ENCODE measurements around the gene MRPL49. TPM values are rescaled to one million over a fixed set of nuclear protein-coding genes. Genes with fewer than 3 reads are reported as not detected.
"Not testable (repeated sequence)": the region's sequence is repeated elsewhere in the genome, so short reads cannot be mapped to it uniquely, and the experiment has no call there.

The MRPL49 gene
- polyA plus RNA-seq, 5 donors: 40.7 to 48.7 (median 43.5) TPM

DNA sequence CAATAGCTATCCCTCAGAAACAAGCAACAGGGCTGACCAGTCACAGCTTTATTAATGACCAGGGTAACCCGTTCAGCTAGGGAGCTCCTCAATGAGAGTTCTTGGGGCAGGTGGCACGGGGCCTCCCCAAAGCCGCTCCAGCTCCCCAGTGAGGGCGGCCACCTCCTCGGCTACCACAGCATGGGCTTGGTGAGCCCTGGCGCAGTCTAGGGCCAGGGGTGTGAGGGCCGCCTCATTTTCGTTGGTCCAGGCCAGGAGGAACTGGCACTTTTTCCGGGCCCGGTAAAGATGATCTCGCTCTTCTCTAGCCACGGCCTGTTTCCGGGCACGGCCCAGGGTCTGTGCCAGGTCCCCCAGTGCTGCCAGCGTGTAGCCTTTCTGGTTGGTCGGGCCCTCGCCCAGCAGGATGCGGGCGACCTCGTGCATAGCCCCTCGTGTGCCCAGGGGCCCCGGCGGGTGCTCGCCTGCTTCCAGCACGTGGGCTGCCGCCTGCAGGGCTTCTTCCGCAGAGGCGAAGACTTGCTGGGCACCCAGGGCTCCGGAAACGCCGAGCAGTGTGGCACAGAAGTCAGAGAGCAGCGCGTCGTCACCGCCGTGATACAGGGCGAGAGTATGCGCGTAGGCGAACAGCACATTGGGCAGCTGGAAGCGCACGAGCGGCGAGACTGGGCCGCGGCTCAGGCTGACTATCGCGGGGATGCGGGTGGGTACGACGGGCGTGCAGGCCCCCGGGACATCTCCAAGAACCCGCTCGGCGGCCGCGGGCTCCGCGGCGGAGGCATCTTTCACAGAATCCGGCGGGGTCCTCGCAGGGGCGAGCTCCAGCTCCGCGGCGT lies 5.5 kb upstream of the MRPL49 start:
- no peak for DNase-seq

DNA sequence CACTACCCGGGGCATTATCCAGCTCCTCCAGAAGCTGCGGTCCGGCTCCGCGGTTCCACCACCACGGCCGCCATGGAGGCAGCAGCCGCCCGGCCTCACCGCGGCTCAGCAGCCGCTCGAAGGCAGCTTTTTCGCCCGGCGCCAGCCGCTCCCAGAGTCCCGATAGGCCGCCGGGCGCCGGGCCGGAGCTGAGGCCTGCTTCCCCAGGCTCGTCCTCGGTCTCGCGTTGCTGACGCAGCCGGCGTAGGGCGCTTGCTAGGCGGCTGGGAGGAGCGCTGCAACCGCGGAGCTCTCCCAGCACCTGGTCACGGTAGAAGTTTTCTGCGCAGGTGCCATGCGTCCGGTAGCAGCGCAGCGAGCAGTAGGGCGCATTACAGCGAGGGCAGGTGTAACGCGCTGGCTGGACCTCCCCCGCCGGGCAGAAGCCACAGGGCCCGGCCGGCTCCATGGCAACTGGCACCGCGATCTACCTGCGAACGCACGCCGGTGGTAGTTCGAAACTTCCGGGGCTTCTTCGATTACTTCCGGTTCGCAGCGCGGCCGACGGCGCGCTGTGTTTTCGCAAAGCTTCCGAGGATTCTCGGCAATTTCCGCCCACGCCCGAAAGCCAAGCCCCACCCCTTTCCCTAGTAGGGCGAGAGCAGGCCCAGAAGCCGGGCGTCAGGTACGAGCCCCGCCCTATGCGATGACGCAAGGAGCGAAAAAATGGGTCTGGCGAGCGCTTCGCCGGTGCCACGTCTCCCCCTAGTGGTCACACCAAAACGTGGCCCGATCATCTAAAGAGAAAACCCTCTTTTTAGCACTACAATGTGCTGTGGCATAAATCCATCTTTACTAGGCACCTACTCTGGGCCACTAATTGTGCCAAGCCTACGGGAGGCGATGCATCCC lies 4.7 kb upstream of the MRPL49 start, which contains the start of gene ZNHIT2:
TSS of gene ZNHIT2 (minus strand) at position 496 of the 891 bp plus-strand sequence. CDS start at position 448, 48 bp downstream.
- DNase-seq: peak; percentile 99

DNA sequence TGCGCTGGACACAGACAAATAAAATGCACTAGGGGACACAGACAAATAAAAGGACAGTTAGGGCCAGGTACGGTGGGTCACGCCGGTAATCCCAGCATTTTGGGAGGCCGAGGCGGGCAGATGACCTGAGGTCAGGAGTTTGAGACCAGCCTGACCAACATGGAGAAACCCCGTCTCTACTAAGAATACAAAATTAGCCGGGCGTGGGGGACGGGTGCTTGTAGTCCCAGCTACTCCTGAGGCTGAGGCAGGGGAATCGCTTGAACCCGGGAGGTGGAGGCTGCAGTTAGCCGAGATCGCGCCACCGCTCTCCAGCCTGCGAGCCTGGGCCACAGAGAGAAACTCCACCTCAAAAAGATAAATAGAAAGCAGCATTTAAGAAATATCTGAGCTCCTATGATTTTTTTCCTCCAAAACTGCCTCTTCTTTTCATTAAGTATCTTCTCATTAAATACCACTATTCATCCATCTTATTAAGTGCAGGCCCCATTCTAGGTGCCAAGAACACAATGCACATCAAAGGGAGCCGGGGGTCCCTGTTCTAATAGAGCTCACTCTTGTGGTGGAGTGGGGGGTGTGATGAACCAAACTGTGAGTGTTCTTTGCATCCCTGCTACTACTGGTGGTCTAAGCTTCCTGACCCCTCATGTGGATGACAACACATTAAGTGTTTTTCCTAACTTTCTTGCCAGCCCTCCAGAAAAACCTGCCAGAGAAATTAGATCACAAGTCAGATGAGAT lies 3.9 kb upstream of the MRPL49 start:
- DNase-seq: no peak

DNA sequence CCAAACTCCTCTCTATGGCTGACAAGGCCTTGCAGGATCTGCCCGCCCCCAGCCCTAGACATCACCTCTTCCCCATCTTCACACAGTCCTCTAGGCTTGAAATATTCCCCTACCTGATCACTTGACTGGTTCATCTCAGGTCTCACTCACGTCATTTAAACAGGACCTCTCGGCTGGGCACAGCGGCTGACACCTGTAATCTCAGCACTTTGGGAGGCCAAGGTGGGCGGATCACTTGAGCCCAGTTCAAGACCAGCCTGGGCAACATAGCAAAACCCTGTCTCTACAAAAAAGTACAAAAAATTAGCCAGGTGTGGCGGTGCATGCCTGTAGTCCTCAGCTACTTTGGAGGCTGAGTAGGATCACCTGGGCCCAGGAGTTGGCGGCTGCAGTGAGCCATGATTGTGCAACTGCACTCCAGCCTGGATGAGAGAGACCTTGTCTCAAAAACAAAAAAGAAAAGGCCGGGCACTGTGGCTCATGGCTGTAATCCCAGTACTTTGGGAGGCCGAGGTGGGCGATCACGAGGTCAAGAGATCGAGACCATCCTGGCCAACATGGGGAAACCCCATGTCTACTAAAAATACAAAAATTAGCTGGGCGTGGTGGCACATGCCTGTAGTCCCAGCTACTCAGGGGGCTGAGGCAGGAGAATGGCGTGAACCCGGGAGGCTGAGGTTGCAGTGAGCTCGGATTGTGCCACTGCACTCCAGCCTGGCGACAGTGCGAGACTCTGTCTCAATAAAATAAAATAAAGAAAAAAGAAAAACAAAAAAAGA lies 3.0 kb upstream of the MRPL49 start:
- not testable (repeated sequence) for DNase-seq

DNA sequence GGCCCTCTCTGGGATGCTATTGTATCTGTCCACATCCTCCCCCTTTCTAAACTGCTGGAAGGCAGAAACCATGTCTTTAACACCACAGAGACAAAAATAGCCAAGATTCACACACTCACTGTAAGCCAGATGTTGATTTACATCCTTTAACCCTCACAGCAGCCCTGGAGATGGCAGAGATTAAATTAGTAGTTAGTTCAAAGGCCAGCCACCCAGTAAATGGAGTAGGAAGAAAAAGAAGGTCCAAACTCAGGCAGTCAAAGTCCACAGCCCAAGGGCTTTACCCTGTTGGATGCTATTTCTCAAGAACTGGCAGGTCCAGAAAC lies 2.5 kb upstream of the MRPL49 start:
- DNase-seq: no peak

DNA sequence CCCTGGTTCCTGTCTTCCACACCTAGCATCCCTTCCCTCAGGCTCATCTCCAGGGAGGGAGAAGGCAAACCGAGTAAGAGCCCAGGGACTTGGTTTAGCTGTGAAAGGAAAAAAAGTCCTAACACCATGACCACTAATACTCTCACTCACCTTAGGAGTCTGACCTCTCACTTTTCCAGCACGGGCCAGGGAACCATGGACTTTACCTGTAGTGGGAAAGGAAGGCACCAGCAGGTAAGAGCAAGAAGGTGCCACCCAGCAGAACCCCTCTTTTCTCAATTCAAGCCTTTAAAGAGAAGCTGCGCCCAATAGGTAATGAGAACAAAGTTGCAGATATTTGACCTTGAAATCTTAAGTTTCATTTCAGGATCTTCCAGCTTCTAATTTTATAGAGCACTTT lies 1.3 kb upstream of the MRPL49 start:
- DNase-seq: no peak

DNA sequence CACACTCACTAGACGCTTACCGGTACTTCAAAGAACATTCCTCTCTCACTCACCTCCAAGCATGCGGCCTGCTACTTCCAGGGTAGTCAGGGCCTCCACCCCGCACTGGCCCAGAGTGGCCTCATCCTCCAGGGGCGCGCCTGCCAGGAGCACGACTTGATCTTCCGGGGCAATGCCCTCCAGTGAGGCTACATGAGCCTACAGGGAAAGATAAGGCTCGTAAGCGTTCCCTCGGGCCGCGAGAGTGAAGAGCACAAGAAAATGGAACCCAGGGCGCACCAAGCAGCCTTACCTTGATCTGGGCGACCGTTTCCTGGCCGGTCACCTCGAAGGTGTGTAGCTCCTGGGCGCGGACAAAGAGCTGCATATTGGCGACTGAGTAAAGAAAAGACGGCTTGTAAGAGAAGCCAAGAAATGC lies 665 bp upstream of the MRPL49 start:
- DNase-seq: no peak

DNA sequence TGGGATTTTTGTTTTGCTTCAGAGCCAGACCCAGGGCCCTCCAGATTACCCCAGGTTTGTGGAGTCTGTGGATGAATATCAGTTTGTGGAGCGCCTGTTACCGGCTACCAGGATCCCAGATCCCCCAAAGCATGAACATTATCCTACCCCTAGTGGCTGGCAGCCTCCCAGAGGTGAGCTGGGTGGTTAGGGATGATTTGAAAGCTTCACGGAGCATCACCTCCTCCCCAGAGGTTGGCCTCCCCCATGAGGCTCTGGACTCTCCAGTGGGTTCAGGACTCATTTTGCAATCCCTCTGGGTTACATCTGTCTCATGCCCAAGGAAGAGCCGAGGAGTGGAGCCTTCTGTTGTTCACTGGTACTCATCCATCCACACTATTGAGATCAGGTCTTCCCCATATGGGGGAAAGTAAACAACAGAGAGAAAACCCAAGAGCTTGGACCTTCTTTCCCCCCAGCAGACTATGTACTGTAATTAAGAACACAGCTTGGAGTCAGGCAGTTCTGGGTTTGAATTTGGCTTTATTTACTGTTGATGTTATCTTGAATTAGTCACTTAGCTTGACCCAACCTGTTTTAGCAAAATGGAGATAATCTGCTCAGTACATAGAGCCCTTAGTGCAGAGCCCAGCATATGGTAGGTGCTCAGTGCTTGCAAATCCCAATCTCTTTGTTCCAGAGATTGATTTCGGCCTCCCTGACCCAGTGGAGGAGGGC lies 2.5 kb downstream of the MRPL49 start:
- no peak for DNase-seq

DNA sequence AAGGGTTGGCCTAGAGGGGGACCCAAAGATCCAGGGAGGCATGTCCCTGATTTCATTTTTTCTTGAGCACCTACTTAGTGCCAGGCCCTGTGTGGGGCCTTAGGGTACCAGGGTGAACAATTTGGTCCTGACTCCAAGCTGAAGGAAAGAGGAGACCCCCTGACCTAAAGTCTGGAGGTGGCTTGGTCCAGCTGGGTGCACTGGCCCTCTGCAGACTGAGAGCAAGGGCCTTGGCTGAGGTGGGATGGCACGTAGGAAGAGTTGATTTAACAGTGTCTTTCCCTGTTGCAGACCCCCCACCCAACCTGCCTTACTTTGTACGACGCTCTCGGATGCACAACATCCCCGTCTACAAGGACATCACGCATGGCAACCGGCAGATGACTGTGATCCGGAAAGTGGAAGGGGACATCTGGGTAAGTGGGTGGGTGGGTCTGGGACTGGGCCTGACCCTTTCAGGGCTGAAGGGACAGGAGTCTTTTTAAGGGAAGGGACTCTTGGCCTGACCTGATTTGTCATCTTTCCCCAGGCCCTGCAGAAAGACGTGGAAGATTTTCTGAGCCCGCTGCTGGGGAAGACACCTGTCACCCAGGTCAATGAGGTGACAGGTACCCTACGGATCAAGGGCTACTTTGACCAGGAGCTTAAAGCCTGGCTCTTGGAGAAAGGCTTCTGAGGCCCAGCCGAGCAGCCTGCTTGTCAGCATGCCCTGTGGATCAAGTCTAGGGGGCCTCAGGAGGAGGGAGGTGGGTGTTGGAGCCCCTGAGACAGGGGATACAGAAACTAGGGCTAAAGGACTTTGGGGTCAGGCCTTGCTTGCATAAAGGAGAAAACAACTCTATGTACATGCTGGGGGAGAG lies 3.3 kb downstream of the MRPL49 start:
- no peak for DNase-seq

DNA sequence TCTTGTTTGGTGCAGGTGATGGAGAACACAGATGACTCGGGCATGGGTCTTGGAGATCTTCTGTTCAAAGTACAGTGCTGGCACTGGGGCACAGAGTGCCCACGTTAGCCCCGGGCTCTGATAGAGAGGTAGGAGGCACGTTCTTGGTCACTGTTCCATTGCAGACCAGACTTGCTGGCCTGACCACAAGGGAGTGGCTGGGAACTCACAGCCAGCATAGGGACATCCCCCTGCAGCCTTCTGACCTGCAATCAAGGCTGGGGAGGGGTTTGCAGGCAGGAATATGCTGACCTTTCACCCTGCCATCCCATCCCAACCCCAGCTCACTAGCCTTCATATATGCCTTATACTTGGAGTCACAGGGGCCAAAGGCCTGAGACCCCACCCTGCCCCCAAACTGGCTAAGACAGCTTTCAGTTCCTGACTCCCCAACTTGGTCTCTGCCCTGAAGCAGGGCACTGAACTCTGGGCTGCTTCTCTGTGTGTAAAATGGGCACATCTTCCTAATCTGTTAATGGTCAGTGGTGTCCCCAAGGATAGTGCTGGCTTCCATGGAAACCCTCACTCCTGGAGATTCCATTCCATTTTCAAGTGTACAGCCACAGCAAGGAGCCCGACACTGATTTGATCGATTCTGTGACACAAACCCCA lies 4.6 kb downstream of the MRPL49 start:
- no peak for DNase-seq

DNA sequence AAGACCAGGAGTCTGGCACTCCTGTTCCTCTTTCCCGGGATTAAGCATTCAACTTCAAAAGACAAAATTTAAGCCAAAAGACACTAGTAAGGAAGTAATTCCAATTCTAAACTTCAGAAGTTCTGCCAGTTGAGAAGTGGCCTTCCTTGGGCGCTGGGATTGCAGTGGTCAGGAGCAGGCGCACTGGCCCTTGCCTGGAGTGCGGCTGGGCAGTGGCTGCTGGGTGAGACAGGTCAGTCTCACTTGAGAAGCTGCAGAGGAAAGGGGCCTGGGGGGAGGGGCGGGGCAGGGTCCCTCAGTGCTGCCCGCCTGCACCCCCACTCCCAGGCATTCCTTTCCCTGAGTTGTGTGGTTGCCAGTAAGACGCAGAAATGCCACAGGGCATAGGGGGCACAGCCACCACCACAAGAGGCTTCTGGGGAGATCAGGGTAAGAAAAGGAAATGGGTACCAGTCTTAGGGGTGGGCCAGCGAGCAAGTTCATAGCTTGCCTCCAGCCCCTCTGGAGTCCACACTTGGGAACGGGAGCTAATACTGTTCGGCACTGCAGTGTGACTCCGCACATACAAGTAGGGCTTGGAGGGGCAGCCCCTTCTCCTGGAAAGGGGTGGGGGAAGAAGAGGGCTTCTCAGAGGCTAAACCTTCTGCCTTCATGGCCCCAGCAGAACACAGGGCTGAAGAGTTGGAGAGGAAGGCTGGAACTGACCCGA lies 5.5 kb downstream of the MRPL49 start:
- DNase-seq: no peak

DNA sequence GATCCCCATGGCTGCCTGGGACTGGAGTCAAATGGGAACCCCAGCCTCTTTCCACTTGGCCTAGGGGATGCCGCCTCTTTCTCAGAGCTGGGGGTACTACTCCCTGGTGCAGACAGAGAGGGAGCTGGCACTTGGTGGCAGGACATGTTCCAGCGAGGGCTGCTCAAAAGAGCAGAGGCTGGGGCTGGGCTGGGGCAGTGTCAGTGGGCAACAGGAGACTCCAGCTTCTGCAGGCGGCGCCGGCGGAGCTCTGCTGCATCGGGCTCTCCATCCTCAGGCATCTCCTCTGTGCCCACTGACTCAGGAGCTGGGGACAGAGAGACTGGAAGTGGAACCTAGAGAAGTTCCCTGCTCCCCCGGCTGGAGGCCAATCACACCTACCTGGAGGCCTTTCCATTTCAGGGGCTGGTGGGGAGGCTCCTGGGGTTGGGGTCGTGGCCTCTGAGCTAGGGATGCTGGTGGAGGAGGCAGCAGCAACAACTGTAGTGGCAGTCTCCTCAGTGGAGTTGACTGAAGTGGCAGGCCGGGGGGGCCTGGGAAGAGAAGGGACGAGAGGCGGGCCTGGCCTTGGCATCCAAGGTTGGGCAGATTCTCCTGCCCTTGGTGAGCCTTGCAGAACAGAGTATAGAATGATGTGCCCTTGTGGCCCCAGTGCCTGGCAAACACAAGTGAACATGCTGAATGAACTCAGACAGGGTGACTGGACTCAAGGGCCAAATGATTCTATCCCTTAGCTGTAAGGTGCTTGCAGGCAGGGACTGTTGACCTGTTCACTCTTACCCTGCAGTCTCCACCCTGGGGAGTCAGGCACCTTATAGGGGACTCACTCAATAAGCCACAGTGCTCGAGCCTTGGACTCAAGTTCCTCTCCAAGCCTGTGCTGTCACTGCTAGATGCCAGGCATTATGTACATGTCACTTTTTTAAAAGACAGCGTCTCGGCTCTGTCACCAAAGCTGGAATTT lies 6.3 kb downstream of the MRPL49 start:
- DNase-seq: no peak

DNA sequence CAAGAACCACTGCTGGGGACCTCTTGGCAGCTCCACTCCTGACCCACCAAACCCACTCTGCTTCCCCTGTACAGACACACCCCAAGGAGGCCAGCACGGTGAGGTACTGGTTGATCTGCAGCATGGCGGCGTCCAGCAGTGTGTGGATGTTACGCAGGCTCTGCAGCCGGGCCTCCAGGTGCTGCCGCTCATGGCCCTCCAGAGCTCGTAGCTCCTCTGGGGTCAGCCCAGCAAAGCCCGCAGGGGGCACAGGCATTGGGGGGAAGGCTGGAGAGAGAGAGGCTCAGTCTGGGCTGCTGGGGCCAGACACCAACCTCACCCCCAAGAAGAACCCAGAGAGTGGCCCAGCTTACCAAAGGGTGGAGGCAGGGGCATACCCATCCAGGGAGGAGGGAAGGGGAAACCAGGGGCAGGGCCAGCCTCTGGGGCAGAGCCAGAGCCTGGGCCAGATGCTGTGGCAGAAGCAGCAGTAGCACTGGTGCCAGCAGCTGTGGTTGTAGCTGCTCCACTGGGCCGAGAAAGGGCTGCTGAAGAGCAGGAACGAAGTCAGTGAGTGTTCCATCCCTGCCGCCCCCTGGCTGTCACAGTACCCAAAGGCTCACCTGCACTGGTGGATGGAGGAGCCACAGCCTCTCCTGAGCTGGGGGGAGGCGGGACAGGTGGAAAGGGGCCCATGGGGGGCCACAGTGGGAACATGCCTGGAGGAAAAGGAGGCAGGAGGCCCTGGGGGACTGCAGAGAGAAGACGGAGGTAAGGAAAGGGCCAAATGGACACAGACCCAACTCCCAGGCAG lies 7.7 kb downstream of the MRPL49 start:
- DNase-seq: no peak

DNA sequence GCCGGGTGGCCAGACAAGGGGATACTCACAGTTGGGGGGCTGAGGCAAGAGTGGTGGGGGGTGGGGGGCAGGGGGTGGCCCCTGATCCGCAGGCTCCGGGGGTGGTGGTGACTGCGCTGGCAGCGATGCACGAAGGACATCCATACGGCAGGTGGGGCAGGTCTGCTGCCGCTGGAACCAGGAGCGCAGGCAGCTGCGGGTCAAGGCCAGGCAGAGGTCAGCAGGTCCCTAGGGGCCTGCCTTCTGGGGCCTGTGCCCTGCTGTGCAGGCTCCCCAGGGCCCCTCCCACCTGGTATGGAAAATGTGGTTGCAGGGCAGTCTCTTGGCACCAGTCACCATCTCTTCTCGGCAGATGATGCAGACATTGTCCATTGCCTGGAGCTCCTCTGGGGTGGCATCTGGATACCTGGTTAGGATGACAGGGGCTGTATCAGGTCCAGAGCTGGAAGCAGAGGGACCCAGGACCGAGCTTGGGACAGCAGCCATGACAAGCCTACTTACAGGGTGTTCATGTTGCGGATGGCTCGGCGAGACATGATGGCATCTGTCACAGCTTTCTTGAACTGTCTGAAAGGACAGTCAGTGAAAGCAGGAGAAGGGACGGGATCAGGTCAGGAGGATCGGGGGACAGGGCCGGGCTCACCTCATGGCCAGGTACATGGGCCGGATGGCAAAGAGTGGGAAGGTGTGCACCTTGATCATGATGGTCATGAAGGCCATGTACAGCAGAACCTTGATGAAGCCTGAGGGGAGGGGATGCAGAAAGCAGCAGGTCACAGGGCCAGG lies 8.7 kb downstream of the MRPL49 start:
- no peak for DNase-seq

DNA sequence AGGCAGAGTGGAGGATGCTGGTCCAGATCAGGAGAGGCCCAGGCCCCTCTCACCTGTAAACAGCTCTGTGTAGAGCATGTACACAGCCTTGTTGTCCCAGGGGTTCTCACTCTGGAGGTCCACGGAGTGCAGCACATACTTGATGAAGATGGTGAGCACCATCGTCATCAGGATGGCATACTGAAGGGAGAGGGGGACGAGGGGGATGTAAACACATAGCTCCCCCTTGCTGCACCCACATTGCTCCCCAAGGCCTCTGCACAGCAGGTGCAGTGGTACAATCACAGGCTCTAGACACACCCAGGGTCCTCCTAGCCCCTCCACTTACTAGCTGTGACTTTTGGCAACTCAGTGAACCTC lies 9.3 kb downstream of the MRPL49 start:
- no peak for DNase-seq

DNA sequence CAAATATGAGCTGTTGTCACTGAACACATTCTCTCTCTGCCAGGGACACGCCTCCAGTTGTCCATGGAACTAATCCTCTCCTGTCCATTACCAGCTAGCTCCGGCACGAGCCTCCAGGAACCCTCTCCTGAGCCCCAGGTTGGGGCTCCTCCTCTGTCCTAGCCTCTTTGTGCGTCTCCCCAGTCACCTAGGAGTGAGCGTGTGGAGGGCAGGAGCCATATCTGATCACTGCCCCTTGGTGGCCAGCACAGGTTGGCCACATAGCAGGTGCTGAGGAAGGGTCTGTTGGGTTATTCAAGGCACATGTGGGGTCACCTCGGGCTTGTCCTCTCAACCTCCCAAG lies 9.7 kb downstream of the MRPL49 start:
- DNase-seq: no peak

Data from right lung (tissue), 5 donors.